ENCODE results near the gene GOPC. TPM values are rescaled to one million over a fixed set of nuclear protein-coding genes. Genes with fewer than 3 reads are reported as not detected.

GOPC gene
- total RNA-seq, 1 experiment from 2014 or later: 24.2 TPM

DNA sequence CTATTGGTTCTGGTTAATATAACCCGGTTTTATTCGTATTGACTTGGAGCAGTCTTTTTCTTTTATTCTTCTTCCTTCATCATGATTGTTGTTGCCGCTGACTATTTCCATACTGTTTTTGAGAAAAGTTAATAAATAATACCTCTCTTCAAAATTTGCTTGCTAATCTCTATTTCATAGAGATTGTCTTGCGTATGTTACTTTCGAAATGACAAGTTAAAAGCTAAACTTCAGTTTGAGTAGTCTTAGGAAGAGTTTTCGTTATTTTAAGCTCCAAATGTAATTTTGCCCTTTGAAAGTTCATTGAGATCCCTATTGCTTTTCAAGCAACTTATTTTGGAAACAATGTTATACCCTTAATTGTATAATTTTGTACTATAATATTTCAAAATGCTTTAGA lies 83.4 kb downstream of the GOPC start:
- Histone ChIP-seq H3K27me3 (ENCODE audit: insufficient read depth, low read length) (no peaks in the 10 kb centered on the region), H3K4me2 (ENCODE audit: low read length) (no peak overlapping the region), H3K9me2 (ENCODE audit: insufficient read depth) (no peaks in the 10 kb centered on the region), H3K9ac (ENCODE audit: low read length) (no peak overlapping the region), H3K4me1 (ENCODE audit: control insufficient read depth in 1 of 2, insufficient read depth in 2 of 2, low read length in 2 of 2) (no peaks in the 10 kb centered on the region), H2AFZ (ENCODE audit: low read depth, low read length, poor library complexity, severe bottlenecking) (no peak overlapping the region), H3K36me3 (ENCODE audit: control insufficient read depth in 1 of 2, insufficient read depth in 2 of 2, low read length in 2 of 2) (no peaks in the 10 kb centered on the region), H3K27ac (ENCODE audit: low read depth, low read length) (no peak overlapping the region), H4K20me1 (ENCODE audit: insufficient read depth) (no peaks in the 10 kb centered on the region), H3K4me3 (replicated peaks in 1 of 2; ENCODE audit: low read depth in 1 of 2, low read length in 2 of 2) (no peak overlapping the region), H3K79me2 (ENCODE audit: insufficient read depth, low read length) (no peaks in the 10 kb centered on the region), H3K9me3 (ENCODE audit: control insufficient read depth in 1 of 2, insufficient read depth in 1 of 2, low read depth in 1 of 2, low read length in 2 of 2) (no peaks in the 10 kb centered on the region)
- intact Hi-C loops (cut with micrococcal nuclease): no loop called here
- TF ChIP-seq POLR2A (IDR thresholded peaks at IDR 0.05; ENCODE audit: borderline replicate concordance, extremely low read depth, insufficient read depth, insufficient read length): no peak
- TF ChIP-seq ZFX (IDR thresholded peaks at IDR 0.05): no peak
- TF ChIP-seq SIN3A (IDR thresholded peaks at IDR 0.05; ENCODE audit: low read depth): no peak
- no peak for TF ChIP-seq YY1 (IDR thresholded peaks at IDR 0.05; ENCODE audit: extremely low read depth, insufficient replicate concordance, low read depth, low read length)
- TF ChIP-seq CEBPB (IDR thresholded peaks at IDR 0.05; ENCODE audit: low read depth): no peak
- no peak for TF ChIP-seq EZH2phosphoT487 (IDR thresholded peaks at IDR 0.05; ENCODE audit: borderline replicate concordance)
- TF ChIP-seq CBX3 (IDR thresholded peaks at IDR 0.05; ENCODE audit: low read depth): no peak
- no peak for TF ChIP-seq FOSL1 (IDR thresholded peaks at IDR 0.05; ENCODE audit: low read depth)
- TF ChIP-seq ELF1 (IDR thresholded peaks at IDR 0.05; ENCODE audit: borderline replicate concordance, low read depth): no peak
- TF ChIP-seq, protein P1, sequence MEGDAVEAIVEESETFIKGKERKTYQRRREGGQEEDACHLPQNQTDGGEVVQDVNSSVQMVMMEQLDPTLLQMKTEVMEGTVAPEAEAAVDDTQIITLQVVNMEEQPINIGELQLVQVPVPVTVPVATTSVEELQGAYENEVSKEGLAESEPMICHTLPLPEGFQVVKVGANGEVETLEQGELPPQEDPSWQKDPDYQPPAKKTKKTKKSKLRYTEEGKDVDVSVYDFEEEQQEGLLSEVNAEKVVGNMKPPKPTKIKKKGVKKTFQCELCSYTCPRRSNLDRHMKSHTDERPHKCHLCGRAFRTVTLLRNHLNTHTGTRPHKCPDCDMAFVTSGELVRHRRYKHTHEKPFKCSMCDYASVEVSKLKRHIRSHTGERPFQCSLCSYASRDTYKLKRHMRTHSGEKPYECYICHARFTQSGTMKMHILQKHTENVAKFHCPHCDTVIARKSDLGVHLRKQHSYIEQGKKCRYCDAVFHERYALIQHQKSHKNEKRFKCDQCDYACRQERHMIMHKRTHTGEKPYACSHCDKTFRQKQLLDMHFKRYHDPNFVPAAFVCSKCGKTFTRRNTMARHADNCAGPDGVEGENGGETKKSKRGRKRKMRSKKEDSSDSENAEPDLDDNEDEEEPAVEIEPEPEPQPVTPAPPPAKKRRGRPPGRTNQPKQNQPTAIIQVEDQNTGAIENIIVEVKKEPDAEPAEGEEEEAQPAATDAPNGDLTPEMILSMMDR (IDR thresholded peaks at IDR 0.05 in 2 of 3, conservative IDR thresholded peaks at IDR 0.05 in 1 of 3; ENCODE audit: borderline replicate concordance in 1 of 3, insufficient read depth in 1 of 3, low read depth in 2 of 3, low read length in 2 of 3): no peak
- TF ChIP-seq, protein P2, sequence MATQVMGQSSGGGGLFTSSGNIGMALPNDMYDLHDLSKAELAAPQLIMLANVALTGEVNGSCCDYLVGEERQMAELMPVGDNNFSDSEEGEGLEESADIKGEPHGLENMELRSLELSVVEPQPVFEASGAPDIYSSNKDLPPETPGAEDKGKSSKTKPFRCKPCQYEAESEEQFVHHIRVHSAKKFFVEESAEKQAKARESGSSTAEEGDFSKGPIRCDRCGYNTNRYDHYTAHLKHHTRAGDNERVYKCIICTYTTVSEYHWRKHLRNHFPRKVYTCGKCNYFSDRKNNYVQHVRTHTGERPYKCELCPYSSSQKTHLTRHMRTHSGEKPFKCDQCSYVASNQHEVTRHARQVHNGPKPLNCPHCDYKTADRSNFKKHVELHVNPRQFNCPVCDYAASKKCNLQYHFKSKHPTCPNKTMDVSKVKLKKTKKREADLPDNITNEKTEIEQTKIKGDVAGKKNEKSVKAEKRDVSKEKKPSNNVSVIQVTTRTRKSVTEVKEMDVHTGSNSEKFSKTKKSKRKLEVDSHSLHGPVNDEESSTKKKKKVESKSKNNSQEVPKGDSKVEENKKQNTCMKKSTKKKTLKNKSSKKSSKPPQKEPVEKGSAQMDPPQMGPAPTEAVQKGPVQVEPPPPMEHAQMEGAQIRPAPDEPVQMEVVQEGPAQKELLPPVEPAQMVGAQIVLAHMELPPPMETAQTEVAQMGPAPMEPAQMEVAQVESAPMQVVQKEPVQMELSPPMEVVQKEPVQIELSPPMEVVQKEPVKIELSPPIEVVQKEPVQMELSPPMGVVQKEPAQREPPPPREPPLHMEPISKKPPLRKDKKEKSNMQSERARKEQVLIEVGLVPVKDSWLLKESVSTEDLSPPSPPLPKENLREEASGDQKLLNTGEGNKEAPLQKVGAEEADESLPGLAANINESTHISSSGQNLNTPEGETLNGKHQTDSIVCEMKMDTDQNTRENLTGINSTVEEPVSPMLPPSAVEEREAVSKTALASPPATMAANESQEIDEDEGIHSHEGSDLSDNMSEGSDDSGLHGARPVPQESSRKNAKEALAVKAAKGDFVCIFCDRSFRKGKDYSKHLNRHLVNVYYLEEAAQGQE (IDR thresholded peaks at IDR 0.05; ENCODE audit: low read depth): no peak
- no peak for TF ChIP-seq ZNF274 (IDR thresholded peaks at IDR 0.05; ENCODE audit: low read depth, low read length)
- TF ChIP-seq POLR2AphosphoS5 (IDR thresholded peaks at IDR 0.05; ENCODE audit: low read depth, low read length): no peak
- TF ChIP-seq EZH2 (IDR thresholded peaks at IDR 0.05): no peak
- TF ChIP-seq, protein P3, sequence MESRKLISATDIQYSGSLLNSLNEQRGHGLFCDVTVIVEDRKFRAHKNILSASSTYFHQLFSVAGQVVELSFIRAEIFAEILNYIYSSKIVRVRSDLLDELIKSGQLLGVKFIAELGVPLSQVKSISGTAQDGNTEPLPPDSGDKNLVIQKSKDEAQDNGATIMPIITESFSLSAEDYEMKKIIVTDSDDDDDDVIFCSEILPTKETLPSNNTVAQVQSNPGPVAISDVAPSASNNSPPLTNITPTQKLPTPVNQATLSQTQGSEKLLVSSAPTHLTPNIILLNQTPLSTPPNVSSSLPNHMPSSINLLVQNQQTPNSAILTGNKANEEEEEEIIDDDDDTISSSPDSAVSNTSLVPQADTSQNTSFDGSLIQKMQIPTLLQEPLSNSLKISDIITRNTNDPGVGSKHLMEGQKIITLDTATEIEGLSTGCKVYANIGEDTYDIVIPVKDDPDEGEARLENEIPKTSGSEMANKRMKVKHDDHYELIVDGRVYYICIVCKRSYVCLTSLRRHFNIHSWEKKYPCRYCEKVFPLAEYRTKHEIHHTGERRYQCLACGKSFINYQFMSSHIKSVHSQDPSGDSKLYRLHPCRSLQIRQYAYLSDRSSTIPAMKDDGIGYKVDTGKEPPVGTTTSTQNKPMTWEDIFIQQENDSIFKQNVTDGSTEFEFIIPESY (IDR thresholded peaks at IDR 0.05; ENCODE audit: extremely low read depth, insufficient replicate concordance, low read length): no peak
- no peak for TF ChIP-seq SP1 (IDR thresholded peaks at IDR 0.05; ENCODE audit: low read depth)
- no peak for TF ChIP-seq SRF (IDR thresholded peaks at IDR 0.05; ENCODE audit: low read depth)
- TF ChIP-seq EGR1 (IDR thresholded peaks at IDR 0.05; ENCODE audit: low read depth): no peak
- BruUV-seq (replicated peaks): no TSS peak
- CTCF ChIA-PET: no interaction called here
- POLR2A ChIA-PET: no interaction called here
- ATAC-seq (no peak), DNase-seq (ENCODE audit: low read depth, low spot score) (no peak)
- RAD21 ChIA-PET (ENCODE audit: low non-redundant PET in 1 of 2, low total read pairs in 2 of 2, uncharacterized antibody in 2 of 2, unreplicated experiment in 2 of 2): no interaction called here
